Thymus (tissue), 11 donors: ENCODE results near the gene FGD4. TPM values are rescaled to one million over a fixed set of nuclear protein-coding genes. Genes with fewer than 3 reads are reported as not detected.
A peak's percentile ranks its signal among the peaks of the same experiment; 100 is the strongest.
"Not testable (repeated sequence)": the region's sequence is repeated elsewhere in the genome, so short reads cannot be mapped to it uniquely, and the experiment has no call there.

Source experiments
- DNase-seq, 9 donors: peaks; one replicate each; pipeline ENCODE4 v3.0.0-alpha.2; 2013; ENCODE audit warnings: low spot score in 9 of 9, low read depth in 6 of 9, missing footprints in 1 of 9
- H3K27ac ChIP-seq, 2 donors: one replicate each; pipeline ENCODE4 v1.5.1; 2013; ENCODE audit warnings: control low read depth in 1 of 2, low read depth in 1 of 2, low read length in 1 of 2, mild to moderate bottlenecking in 1 of 2, moderate library complexity in 1 of 2
- H3K27me3 ChIP-seq, 2 donors: one replicate each; pipeline ENCODE4 v1.5.1; 2013; ENCODE audit warnings: low read length in 1 of 2; ENCODE audit not compliant: control insufficient read depth in 2 of 2, insufficient read depth in 1 of 2
- H3K36me3 ChIP-seq, 2 donors: one replicate each; pipeline ENCODE4 v1.5.1; 2013; ENCODE audit warnings: low read length in 1 of 2, mild to moderate bottlenecking in 1 of 2, moderate library complexity in 1 of 2; ENCODE audit not compliant: control insufficient read depth in 2 of 2, insufficient read depth in 2 of 2
- H3K4me1 ChIP-seq, 2 donors: one replicate each; pipeline ENCODE4 v1.5.1; 2013; ENCODE audit warnings: low read length in 2 of 2; ENCODE audit not compliant: control insufficient read depth in 2 of 2, insufficient read depth in 2 of 2
- H3K4me3 ChIP-seq, 2 donors: one replicate each; pipeline ENCODE4 v1.5.1; 2013; ENCODE audit warnings: low read length in 2 of 2, control low read depth in 1 of 2, mild to moderate bottlenecking in 1 of 2
- H3K9me3 ChIP-seq, 2 donors: one replicate each; pipeline ENCODE4 v1.5.1; 2013; ENCODE audit warnings: low read length in 1 of 2, mild to moderate bottlenecking in 1 of 2; ENCODE audit not compliant: control insufficient read depth in 2 of 2, insufficient read depth in 1 of 2
- WGBS: extraction: QIAGEN DNeasy Blood & Tissue Kit; methylation state at CpG from one replicate; pipeline ENCODE4 v1.1.7; 2013; 5-methylcytosine and 5-hydroxymethylcytosine counted together
- polyA plus RNA-seq: library from polyadenylated mRNA; stranded (reverse); fragments of 200-250 nt; gene quantifications from one replicate; pipeline ENCODE4 v1.2.3, GENCODE V29; 2013
- total RNA-seq: library from RNA; stranded (reverse); fragments of 120-200 nt; gene quantifications from one replicate; pipeline ENCODE4 v1.2.4, GENCODE V29; 2013
- donor health status: healthy.

FGD4 gene
- total and polyA plus RNA-seq, 2 donors = 3.3 to 3.6 TPM

GRCh38 chr12:32512910-32513309 lies 113.6 kb downstream of the FGD4 start:
- Histone ChIP-seq H3K27me3 (no peaks in the 10 kb centered on the region), H3K4me3 (no peak overlapping the region), H3K9me3 (no peaks in the 10 kb centered on the region), H3K36me3 (no peaks in the 10 kb centered on the region), H3K27ac (no peak overlapping the region), H3K4me1 (peaks cover 3 to 7% of the 10 kb centered on the region in 2 donors)
- DNase-seq = no peak
- WGBS = 97% methylated on average over 2 of the region's 2 CpGs

DNA sequence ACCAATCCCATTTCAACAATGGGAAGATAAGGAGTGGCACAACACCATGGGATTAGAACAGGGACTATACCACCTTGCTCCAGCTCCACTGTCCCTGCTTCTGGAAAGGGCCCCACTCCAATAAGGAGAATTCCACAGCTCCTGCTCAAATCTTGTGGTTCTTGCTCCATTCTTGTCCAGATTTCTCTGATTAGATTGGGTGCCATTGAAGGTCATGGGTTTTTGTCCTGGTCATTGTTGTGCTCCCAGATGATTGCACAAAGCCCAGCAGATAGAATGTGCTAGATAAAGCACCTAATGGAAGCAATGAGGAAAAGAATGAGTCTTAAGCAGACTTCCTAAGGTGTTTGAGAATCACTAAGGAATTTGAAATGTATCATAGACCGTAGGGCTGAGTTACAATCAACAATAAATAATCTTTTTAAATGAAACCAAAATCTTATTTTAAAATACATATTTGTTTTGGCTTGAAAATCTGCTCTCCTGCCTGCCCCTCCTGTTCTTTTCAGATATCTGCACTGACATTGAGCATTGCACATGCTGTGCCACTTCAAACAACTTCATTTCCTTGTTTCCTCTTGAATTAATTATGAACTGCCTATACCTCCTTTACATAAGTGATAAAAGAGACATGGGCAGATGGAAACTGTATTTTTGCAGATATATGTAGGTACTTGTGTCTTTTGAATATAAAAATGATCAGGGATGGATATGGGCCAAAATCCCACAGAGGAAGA lies 115.9 kb downstream of the FGD4 start:
- Histone ChIP-seq H3K27ac (no peak overlapping the region), H3K27me3 (no peaks in the 10 kb centered on the region), H3K4me3 (no peak overlapping the region), H3K36me3 (no peaks in the 10 kb centered on the region), H3K4me1 (peaks cover 3 to 7% of the 10 kb centered on the region in 2 donors), H3K9me3 (no peaks in the 10 kb centered on the region)
- peak in 1 of 9 donors; percentile 52 for DNase-seq
- WGBS = 88% methylated on average over 1 of the region's 1 CpG

DNA sequence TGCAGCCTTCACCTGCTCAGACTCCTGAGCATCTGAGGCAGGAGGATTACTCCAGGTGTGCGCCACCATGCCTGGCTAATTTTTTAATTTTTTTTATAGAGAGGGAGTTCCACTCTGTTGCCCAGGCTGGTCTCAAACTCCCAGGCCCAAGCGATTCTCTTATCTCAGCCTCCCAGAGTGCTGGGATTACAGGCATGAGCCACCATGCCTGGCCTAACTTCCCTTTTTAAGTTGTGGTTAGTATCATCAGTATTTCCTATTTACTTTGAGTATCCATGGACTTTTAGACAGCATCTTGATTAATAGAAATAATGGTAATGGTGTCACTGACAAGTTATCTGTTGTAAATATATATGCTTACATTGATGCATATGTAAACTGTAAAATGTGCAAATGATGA lies 116.9 kb downstream of the FGD4 start:
- no peaks in the 10 kb centered on the region for H3K9me3 ChIP-seq
- no peaks in the 10 kb centered on the region for H3K36me3 ChIP-seq
- 79% methylated on average over 2 of the region's 2 CpGs for WGBS
- peaks cover 3 to 7% of the 10 kb centered on the region in 2 donors for H3K4me1 ChIP-seq
- H3K27ac ChIP-seq = no peak overlapping the region
- no peaks in the 10 kb centered on the region for H3K27me3 ChIP-seq
- DNase-seq = no peak
- H3K4me3 ChIP-seq = no peak overlapping the region

DNA sequence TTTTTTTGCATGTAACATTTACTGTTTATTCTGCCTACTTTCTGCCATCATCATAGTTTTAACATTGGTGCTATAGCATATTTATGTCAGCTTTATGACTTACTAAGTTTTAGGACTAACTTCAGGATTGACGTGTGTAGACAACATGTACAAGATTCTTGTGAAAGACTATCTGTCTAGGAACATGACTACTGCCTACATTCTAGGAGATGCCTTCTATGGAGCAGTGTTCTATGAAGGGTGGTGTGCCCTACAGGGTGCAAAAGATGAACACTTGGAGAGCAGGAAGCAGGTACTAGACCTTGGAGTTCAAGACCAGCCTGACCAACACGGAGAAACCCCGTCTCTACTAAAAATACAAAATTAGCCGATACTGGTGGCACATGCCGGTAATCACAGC lies 118.6 kb downstream of the FGD4 start:
- Histone ChIP-seq H3K27me3 (no peaks in the 10 kb centered on the region), H3K36me3 (no peaks in the 10 kb centered on the region), H3K9me3 (no peaks in the 10 kb centered on the region), H3K4me1 (peaks cover 6 to 16% of the 10 kb centered on the region in 2 donors), H3K27ac (no peak overlapping the region), H3K4me3 (no peak overlapping the region)
- 96% methylated on average over 5 of the region's 5 CpGs for WGBS
- DNase-seq = no peak

GRCh38 chr12:32519047-32519446 lies 119.7 kb downstream of the FGD4 start:
- peaks cover 6 to 18% of the 10 kb centered on the region in 2 donors for H3K4me1 ChIP-seq
- no peaks in the 10 kb centered on the region for H3K9me3 ChIP-seq
- 96% methylated on average over 3 of the region's 3 CpGs for WGBS
- no peaks in the 10 kb centered on the region for H3K27me3 ChIP-seq
- no peak overlapping the region for H3K27ac ChIP-seq
- no peak for DNase-seq
- no peaks in the 10 kb centered on the region for H3K36me3 ChIP-seq
- H3K4me3 ChIP-seq = no peak overlapping the region

DNA sequence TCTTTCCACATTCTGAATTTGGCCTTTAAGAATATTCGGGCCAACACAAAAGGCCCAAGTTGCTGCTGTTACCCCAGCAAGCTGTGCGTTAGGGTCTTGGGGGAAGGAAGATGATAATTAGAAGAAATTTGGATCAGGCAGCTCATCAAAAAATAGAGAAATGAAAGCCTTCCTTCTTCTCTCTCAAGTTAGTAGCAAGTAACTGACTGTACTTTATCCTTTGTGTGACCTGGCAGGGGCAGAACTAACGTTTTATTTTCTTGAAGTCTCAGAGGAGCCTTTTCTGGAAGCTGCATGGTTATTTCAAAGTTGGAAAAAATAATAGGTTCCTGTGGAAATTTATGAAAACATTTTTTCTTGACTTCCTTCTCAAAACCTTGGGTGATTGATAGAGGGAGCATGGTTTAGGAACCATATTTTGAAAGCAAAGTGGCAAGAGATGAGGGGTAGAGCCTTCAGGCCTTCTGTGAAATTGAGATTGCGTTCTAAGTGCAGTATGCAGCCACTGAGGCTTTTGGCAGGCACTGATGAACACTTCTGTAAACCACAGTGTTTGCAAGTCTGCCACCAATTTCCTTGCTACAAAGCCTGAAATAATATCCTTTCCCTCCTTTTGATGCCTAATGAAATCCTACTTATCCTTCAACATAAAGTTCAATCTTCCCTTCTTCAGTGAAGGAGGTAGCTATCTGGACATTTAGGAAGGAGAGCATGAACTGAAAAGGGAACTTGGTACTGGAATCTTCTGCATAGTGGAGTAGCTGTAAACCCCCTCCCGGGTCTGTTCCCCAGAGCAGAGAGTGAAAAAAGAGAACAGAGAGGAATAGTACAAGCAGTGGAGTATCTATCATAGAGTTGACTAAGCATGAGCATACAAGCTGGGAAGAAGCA lies 123.2 kb downstream of the FGD4 start:
- Histone ChIP-seq H3K4me1 (peaks cover 3 to 11% of the 10 kb centered on the region in 2 donors), H3K27me3 (no peaks in the 10 kb centered on the region), H3K36me3 (no peaks in the 10 kb centered on the region), H3K9me3 (no peaks in the 10 kb centered on the region), H3K27ac (peak overlapping the region; percentile 40 to 77), H3K4me3 (no peak overlapping the region)
- DNase-seq = peak in 1 of 9 donors; percentile 40
- WGBS = 26% methylated on average over 5 of the region's 5 CpGs

GRCh38 chr12:32525802-32526201 lies 126.4 kb downstream of the FGD4 start:
- not testable (repeated sequence) for DNase-seq, H3K27ac ChIP-seq, H3K36me3 ChIP-seq, H3K4me3 ChIP-seq, H3K27me3 ChIP-seq, H3K9me3 ChIP-seq
- WGBS = 92% methylated on average over 20 of the region's 20 CpGs
- peaks cover 3 to 13% of the 10 kb centered on the region in 2 donors for H3K4me1 ChIP-seq

DNA sequence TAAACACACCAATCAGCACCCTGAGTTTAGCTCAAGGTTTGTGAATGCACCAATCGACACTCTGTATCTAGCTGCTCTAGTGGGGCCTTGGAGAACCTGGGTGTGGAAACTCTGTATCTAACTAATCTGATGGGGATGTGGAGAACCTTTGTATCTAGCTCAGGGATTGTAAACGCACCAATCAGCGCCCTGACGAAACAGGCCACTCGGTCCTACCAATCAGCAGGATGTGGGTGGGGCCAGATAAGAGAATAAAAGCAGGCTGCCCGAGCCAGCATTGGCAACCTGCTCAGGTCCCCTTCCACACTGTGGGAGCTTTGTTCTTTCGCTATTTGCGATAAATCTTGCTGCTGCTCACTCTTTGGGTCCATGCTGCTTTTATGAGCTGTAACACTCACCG lies 127.0 kb downstream of the FGD4 start:
- peaks cover 3 to 13% of the 10 kb centered on the region in 2 donors for H3K4me1 ChIP-seq
- WGBS = 96% methylated on average over 9 of the region's 9 CpGs
- H3K9me3 ChIP-seq, H3K36me3 ChIP-seq, DNase-seq, H3K27ac ChIP-seq, H3K27me3 ChIP-seq, H3K4me3 ChIP-seq: not testable (repeated sequence)

DNA sequence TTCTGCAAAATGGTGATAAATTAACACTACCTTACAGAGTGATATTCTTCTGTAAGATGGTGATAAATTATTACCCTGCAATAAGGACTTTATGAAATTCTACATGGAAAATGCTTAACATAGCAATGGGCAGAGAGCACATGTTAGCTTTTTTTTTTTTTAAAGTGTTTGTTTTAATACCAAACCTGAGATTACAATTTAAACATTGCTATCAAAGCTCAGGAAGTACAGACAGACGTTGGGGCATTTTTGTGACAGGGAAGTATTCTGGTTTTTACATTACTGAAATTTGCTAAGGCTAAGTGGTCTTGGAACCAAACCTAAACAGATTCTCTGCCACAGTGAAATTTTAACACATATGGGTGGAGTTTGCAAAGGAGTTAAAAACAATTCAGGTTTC lies 133.1 kb downstream of the FGD4 start:
- H3K27me3 ChIP-seq = no peaks in the 10 kb centered on the region
- no peak for DNase-seq
- H3K4me1 ChIP-seq = peaks cover 3 to 15% of the 10 kb centered on the region in 2 donors
- H3K27ac ChIP-seq = no peak overlapping the region
- no peaks in the 10 kb centered on the region for H3K36me3 ChIP-seq
- no peak overlapping the region for H3K4me3 ChIP-seq
- WGBS = 4% methylated on average over 1 of the region's 1 CpG
- H3K9me3 ChIP-seq = no peaks in the 10 kb centered on the region
